ES-I3 (cell line): Measurements from ENCODE around the gene TAOK3.

Experiments used
- H3K36me3 ChIP-seq: 2 replicates; pipeline ENCODE4 v1.6.1; 2013; ENCODE audit warnings: mild to moderate bottlenecking, low read length, control low read depth, moderate library complexity; ENCODE audit not compliant: insufficient read depth
- H3K4me1 ChIP-seq: 2 replicates; pipeline ENCODE4 v1.6.1; 2013; ENCODE audit warnings: mild to moderate bottlenecking, control low read depth, low read length; ENCODE audit not compliant: insufficient read depth
- H3K9ac ChIP-seq: 2 replicates; pipeline ENCODE4 v1.6.1; 2013; ENCODE audit warnings: low read depth, mild to moderate bottlenecking, low read length, moderate library complexity
- H3K9me3 ChIP-seq: 2 replicates; pipeline ENCODE4 v1.6.1; 2013; ENCODE audit warnings: mild to moderate bottlenecking, low read length, moderate library complexity; ENCODE audit not compliant: control insufficient read depth, insufficient read depth

TAOK3 gene

DNA sequence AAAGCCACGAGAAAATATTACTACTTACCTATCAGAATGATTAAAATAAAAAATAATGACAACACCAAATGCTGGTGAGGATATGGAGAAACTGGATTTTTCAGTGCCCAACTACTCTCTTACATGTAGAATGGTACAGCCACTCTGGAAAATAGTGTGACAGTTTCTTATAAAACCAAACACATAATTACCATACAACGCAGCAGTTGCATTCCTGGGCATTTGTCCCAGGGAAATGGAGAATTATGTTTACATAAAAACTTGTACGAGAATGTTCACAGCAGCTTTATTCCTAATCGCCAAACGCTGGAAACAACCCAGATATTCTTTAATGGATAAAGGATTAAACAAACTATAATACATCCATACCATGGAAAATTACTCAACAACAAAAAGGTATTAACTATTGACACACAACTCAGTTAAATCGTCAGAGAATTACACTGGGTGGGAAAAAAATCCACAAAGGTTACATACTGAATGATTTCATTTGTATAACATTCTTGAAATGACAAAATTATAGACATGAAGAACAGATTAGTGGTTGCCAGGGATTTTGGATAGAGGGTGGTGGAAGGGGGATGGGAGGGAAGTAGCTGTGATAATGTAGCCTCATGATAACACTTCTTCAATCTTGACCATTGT lies 35.4 kb downstream of the TAOK3 start:
- Histone ChIP-seq H3K9me3 (no peaks in the 10 kb centered on the region), H3K4me1 (no peaks in the 10 kb centered on the region), H3K9ac (no peak overlapping the region), H3K36me3 (0 out of 2 replicates have a peak, but pooled peaks cover 4% of the 10 kb centered on the region)

DNA sequence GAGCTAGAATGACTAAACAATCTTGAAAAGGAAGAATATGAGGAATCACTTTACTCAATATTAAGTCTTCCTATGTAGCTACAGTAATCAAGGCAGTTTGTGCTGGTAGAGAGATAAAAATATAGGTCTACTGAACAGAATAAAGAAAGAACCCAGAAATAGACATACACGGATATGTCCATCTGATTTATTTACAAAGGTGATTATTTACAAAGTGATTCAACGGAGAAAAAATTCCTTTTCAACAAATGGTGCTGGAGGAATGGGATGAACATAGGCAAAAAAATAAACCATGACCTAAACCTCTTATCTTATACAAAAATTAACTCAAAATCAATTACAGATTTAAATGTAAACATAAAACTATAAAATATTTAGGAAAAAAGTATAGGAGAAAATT lies 36.6 kb downstream of the TAOK3 start:
- Histone ChIP-seq H3K9ac (no peak overlapping the region), H3K9me3 (no peaks in the 10 kb centered on the region), H3K4me1 (no peaks in the 10 kb centered on the region), H3K36me3 (no peaks in the 10 kb centered on the region)

GRCh38 chr12:118334939-118335567 lies 37.7 kb downstream of the TAOK3 start:
- Histone ChIP-seq H3K4me1 (no peaks in the 10 kb centered on the region), H3K36me3 (no peaks in the 10 kb centered on the region), H3K9ac (no peak overlapping the region), H3K9me3 (no peaks in the 10 kb centered on the region)

GRCh38 chr12:118334241-118334640 lies 38.5 kb downstream of the TAOK3 start:
- no peaks in the 10 kb centered on the region for H3K36me3 ChIP-seq
- no peaks in the 10 kb centered on the region for H3K4me1 ChIP-seq
- no peak overlapping the region for H3K9ac ChIP-seq
- H3K9me3 ChIP-seq: no peaks in the 10 kb centered on the region

- Histone ChIP-seq H3K36me3 (no peaks in the 10 kb centered on the region), H3K9ac (no peak overlapping the region), H3K4me1 (no peaks in the 10 kb centered on the region), H3K9me3 (no peaks in the 10 kb centered on the region)
Measured at GRCh38 chr12:118332511-118332910, 40.2 kb downstream of the TAOK3 start.

GRCh38 chr12:118330421-118331018 lies 42.2 kb downstream of the TAOK3 start:
- Histone ChIP-seq H3K4me1 (no peaks in the 10 kb centered on the region), H3K9me3 (no peaks in the 10 kb centered on the region), H3K36me3 (no peaks in the 10 kb centered on the region), H3K9ac (no peak overlapping the region)

DNA sequence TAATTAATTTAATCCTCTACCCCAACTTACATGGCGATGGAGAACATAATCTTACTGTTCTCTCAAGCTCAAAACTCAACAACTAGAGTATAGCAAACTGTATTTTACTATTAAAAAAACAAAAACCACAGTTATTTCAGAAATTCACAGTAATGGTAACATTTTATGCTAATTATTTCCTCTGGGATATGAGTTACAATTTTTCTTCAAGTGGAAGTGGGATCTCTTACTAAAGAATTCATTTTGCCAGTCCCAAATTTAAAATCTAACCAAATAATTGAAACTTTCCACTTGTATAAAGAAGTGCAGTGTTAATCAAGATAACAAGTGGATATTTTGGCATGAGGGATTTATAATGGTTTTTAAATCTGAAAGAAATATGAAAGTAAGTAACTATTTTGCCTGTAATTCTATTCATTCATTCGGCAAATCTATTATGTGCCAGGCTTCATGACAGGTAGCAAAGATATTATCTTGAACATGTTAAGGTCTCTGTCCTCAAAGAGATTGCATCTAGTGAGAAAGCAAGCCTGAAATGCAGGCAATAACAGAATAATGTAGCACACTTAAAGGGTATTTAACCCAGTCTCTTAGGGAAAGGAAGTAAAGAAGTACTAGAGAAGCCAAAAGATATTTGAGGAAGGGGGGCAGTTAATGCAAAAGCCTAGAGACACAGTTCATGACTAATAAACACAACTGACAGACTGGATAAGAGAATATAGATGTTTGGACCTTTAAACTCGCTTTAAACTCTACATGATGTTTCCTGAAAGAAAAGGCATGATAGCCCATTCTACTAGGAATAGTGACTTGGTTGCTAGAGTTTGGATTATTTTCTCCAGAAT lies 44.0 kb downstream of the TAOK3 start:
- no peaks in the 10 kb centered on the region for H3K36me3 ChIP-seq
- no peaks in the 10 kb centered on the region for H3K9me3 ChIP-seq
- H3K4me1 ChIP-seq: no peaks in the 10 kb centered on the region
- H3K9ac ChIP-seq: no peak overlapping the region

DNA sequence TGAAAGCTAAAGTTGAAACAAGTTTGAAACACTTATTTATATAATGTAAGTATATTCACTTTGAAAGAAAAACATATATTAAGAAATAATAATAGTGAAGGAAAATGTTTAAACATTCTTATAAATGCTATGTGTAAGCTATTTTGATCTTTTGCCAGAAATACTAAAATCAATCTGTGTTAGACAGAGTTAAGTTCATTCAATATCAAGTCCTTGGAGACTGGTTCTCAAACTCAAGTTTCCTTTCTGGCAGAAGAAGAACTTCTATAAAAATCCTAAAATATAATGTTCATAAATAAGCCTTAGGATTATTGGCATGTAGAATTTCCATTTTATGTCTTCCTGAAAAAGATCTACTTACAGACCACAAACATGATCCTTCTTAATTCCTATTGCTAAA lies 45.3 kb downstream of the TAOK3 start:
- H3K9me3 ChIP-seq: no peaks in the 10 kb centered on the region
- no peak overlapping the region for H3K9ac ChIP-seq
- no peaks in the 10 kb centered on the region for H3K4me1 ChIP-seq
- H3K36me3 ChIP-seq: no peaks in the 10 kb centered on the region

DNA sequence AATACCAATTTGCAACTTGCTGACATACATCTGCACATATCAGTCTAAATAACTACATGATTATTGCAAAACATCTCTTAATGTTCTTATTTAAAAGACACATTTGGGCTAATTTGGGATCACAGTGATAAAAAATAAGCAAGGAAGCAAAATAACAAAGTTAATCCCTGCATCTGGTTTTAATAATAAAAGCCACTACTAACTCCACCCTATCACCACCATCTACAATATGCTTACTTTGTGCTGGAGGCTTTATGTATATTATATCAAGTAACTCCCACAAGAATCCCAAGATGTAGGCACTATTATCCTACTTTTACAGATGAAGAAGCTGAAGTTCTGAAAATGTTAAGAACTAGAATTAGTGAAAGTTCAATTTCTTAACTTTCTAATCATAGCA lies 45.7 kb downstream of the TAOK3 start:
- no peaks in the 10 kb centered on the region for H3K9me3 ChIP-seq
- H3K9ac ChIP-seq: no peak overlapping the region
- no peaks in the 10 kb centered on the region for H3K36me3 ChIP-seq
- no peaks in the 10 kb centered on the region for H3K4me1 ChIP-seq

DNA sequence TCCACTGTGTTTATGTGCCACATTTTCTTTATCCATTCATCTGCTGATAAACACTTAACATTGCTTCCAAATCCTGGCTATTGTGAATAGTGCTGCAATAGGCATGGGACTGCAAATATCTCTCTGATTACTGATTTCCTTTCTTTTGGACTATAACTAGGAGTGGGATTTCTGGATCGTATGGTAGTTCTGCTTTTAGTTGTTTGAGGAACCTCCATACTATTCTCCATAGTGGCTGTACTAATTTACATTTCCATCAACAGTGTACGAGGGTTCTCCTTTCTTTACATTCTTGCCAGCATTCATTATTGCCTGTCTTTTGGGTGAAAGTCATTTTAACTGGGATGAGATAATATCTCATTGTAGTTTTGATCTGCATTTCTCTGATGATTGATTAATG lies 47.6 kb downstream of the TAOK3 start:
- Histone ChIP-seq H3K4me1 (no peaks in the 10 kb centered on the region), H3K36me3 (no peaks in the 10 kb centered on the region), H3K9me3 (no peaks in the 10 kb centered on the region), H3K9ac (no peak overlapping the region)

DNA sequence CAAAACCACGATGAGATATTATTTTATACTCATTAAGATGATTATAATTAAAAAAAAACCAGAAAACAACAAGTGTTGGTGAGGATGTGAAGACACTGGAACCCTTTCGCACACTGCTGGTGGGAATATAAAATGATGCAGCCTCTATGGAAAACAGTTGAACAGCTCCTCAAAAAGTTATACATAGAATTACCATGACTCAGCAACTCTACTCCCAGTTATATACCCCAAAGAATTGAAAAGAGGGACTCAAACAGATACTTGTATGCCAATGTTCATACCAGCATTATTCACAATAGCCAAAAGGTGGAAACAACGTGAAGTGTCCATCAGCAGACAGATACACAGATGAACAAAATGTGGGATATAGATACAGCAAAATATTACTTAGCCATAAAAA lies 53.1 kb downstream of the TAOK3 start:
- H3K9ac ChIP-seq: no peak overlapping the region

GRCh38 chr12:118318744-118319143 lies 54.0 kb downstream of the TAOK3 start:
- H3K36me3 ChIP-seq: no peaks in the 10 kb centered on the region
- H3K9ac ChIP-seq: no peak overlapping the region
- H3K4me1 ChIP-seq: no peaks in the 10 kb centered on the region

More for the DNA sequence above, 53.1 kb downstream of the TAOK3 start:
- Histone ChIP-seq H3K9me3 (0 out of 2 replicates have a peak, but pooled peaks cover 3% of the 10 kb centered on the region), H3K36me3 (no peaks in the 10 kb centered on the region), H3K4me1 (no peaks in the 10 kb centered on the region)

GRCh38 chr12:118317729-118318128 lies 55.0 kb downstream of the TAOK3 start:
- Histone ChIP-seq H3K9me3 (0 out of 2 replicates have a peak, but pooled peaks cover 3% of the 10 kb centered on the region), H3K36me3 (no peaks in the 10 kb centered on the region), H3K4me1 (no peaks in the 10 kb centered on the region), H3K9ac (no peak overlapping the region)

More at GRCh38 chr12:118318744-118319143, 54.0 kb downstream of the TAOK3 start:
- H3K9me3 ChIP-seq: 0 out of 2 replicates have a peak, but pooled peaks cover 3% of the 10 kb centered on the region

DNA sequence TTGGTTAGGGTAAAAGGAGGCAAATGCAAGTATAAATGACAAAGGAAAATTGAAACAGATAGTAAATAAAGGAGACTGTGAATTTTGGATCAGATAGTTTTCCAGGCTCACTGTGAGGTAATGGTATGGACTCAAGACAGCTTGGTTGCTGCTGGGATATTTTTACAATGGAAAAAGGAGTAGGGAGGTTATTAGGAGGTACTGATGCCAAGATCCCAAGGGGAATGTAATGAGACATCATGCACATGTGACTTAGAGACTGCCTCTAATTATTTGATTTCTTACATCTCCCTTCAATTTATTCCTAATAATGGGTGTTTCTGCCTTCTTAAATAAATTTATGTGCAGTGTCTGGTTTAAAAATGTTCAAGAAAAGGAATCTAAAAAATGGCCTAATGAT lies 56.9 kb downstream of the TAOK3 start:
- no peak overlapping the region for H3K9ac ChIP-seq
- no peaks in the 10 kb centered on the region for H3K36me3 ChIP-seq
- H3K4me1 ChIP-seq: no peaks in the 10 kb centered on the region
- 0 out of 2 replicates have a peak, but pooled peaks cover 3% of the 10 kb centered on the region for H3K9me3 ChIP-seq
